NCI-H1694 treated with DMSO at 0.1 percent for 48 hours (cell line): ENCODE measurements around the gene ZFYVE26.

ENCODE experiments used
- DNase-seq: peaks from one replicate; lab custom pipeline; 2025; lab: John Stamatoyannopoulos, UW

ZFYVE26 gene

GRCh38 chr14:67815573-67816225, 691 bp downstream of the ZFYVE26 start:
- no peak for DNase-seq

- DNase-seq = no peak
These were observed 1.6 kb downstream of the ZFYVE26 start for GRCh38 chr14:67814821-67815220.

GRCh38 chr14:67806246-67806645, 10.1 kb downstream of the ZFYVE26 start:
- no peak for DNase-seq

- DNase-seq = no peak
These were observed 15.6 kb downstream of the ZFYVE26 start for GRCh38 chr14:67800743-67801142.

- DNase-seq = no peak
These were observed 17.7 kb downstream of the ZFYVE26 start for GRCh38 chr14:67798731-67799130.

GRCh38 chr14:67787673-67788072, 28.7 kb downstream of the ZFYVE26 start:
- no peak for DNase-seq

- no peak for DNase-seq
These were observed 30.9 kb downstream of the ZFYVE26 start for GRCh38 chr14:67785270-67786109.

- DNase-seq = no peak
These were observed 32.1 kb downstream of the ZFYVE26 start for GRCh38 chr14:67784244-67784823.

- DNase-seq = no peak
These were observed 34.3 kb downstream of the ZFYVE26 start for GRCh38 chr14:67782090-67782489.

GRCh38 chr14:67778792-67779191, 37.6 kb downstream of the ZFYVE26 start:
- no peak for DNase-seq

- DNase-seq = no peak
These were observed 39.6 kb downstream of the ZFYVE26 start for GRCh38 chr14:67776653-67777322.

- no peak for DNase-seq
These were observed 42.5 kb downstream of the ZFYVE26 start for GRCh38 chr14:67773844-67774377.

- DNase-seq = no peak
These were observed 48.2 kb downstream of the ZFYVE26 start for GRCh38 chr14:67768219-67768618.

- no peak for DNase-seq
These were observed 50.2 kb downstream of the ZFYVE26 start for GRCh38 chr14:67766035-67766680.

GRCh38 chr14:67765192-67765834, 51.1 kb downstream of the ZFYVE26 start:
- DNase-seq = no peak

- DNase-seq = no peak
These were observed 51.9 kb downstream of the ZFYVE26 start for GRCh38 chr14:67764496-67764895.

GRCh38 chr14:67763158-67763822, 53.1 kb downstream of the ZFYVE26 start:
- no peak for DNase-seq

GRCh38 chr14:67762051-67762450, 54.3 kb downstream of the ZFYVE26 start:
- DNase-seq = no peak

GRCh38 chr14:67759916-67760315, 56.5 kb downstream of the ZFYVE26 start:
- DNase-seq = no peak

GRCh38 chr14:67757175-67757574, 59.2 kb downstream of the ZFYVE26 start:
- no peak for DNase-seq

GRCh38 chr14:67756496-67756895, 59.9 kb downstream of the ZFYVE26 start:
- no peak for DNase-seq
